Smooth muscle cell (in vitro differentiated cells): Measurements from ENCODE around the gene NTN5. TPM values are rescaled to one million over a fixed set of nuclear protein-coding genes. Genes with fewer than 3 reads are reported as not detected.
A peak's percentile ranks its signal among the peaks of the same experiment; 100 is the strongest.

ENCODE experiments used
- DNase-seq: peaks from one replicate; lab custom pipeline; 2025; ENCODE audit not compliant: unreplicated experiment; lab: John Stamatoyannopoulos, UW
- H2AFZ ChIP-seq: fragments of 200-600 bp; sonication (generic); 2 replicates; pipeline ENCODE4 v1.6.0; 2016; ENCODE audit warnings: antibody characterized with exemption, low read depth, mild to moderate bottlenecking
- H3F3A ChIP-seq: fragments of 200-600 bp; sonication (generic); 2 replicates; pipeline ENCODE4 v1.6.0; 2017; ENCODE audit warnings: antibody characterized with exemption, low read depth
- H3K27ac ChIP-seq: fragments of 200-600 bp; sonication (generic); 2 replicates; pipeline ENCODE4 v1.5.1; 2016; ENCODE audit warnings: low read depth, mild to moderate bottlenecking
- H3K27me3 ChIP-seq: fragments of 200-600 bp; sonication (generic); 2 replicates; pipeline ENCODE4 v1.6.1; 2016; ENCODE audit warnings: low read depth, mild to moderate bottlenecking
- H3K36me3 ChIP-seq: fragments of 200-600 bp; sonication (generic); 2 replicates; pipeline ENCODE4 v1.5.1; 2016; ENCODE audit warnings: low read depth
- H3K4me1 ChIP-seq: fragments of 200-600 bp; sonication (generic); 2 replicates; pipeline ENCODE4 v1.5.1; 2016; ENCODE audit warnings: low read depth
- H3K4me2 ChIP-seq: fragments of 200-600 bp; sonication (generic); 2 replicates; pipeline ENCODE4 v1.6.0; 2016; ENCODE audit warnings: mild to moderate bottlenecking
- H3K4me3 ChIP-seq: fragments of 200-600 bp; sonication (generic); 2 replicates; pipeline ENCODE4 v1.5.1; 2016; ENCODE audit warnings: mild to moderate bottlenecking
- H3K79me2 ChIP-seq: fragments of 200-600 bp; sonication (generic); 2 replicates; pipeline ENCODE4 v1.6.0; 2016; ENCODE audit warnings: low read depth, mild to moderate bottlenecking
- H3K9ac ChIP-seq: fragments of 200-600 bp; sonication (generic); 2 replicates; pipeline ENCODE4 v1.6.0; 2016; ENCODE audit warnings: low read depth
- H3K9me3 ChIP-seq: fragments of 200-600 bp; sonication (generic); replicated peaks from 2 replicates; pipeline ENCODE4 v1.5.1; 2016; ENCODE audit warnings: low read depth
- H4K20me1 ChIP-seq: fragments of 200-600 bp; sonication (generic); 2 replicates; pipeline ENCODE4 v1.6.0; 2016; ENCODE audit warnings: low read depth
- WGBS: methylation state at CpG from one replicate; pipeline ENCODE4 v1.1.7; 2016; ENCODE audit warnings: low lambda C conversion rate; 5-methylcytosine and 5-hydroxymethylcytosine counted together
- polyA plus RNA-seq: library from polyadenylated mRNA; unstranded; fragments of >200 nt; fragmentation: Nextera tagmentation; extraction: Ambion mirVana; gene quantifications from 2 replicates; pipeline ENCODE4 v1.2.1, GENCODE V29; 2016
- total RNA-seq: library from RNA; depleted of rRNA; stranded (reverse); fragments of >200 nt; gene quantifications from 2 replicates; pipeline ENCODE4 v1.2.3, GENCODE V29; 2014
- TF ChIP-seq, protein P1 (sequence below): fragments of 200-600 bp; sonication (generic); IDR thresholded peaks from 2 replicates; pipeline ENCODE4 v1.5.1; 2017; ENCODE audit warnings: borderline replicate concordance, mild to moderate bottlenecking, antibody characterized with exemption; ENCODE audit not compliant: insufficient read depth, poor library complexity, severe bottlenecking

Gene NTN5
- total and polyA plus RNA-seq, 2 experiments from 2014 or later = 0.22 TPM; not detected in 1

- no peak overlapping the region for H3K27ac ChIP-seq
- H3K4me2 ChIP-seq = no peak overlapping the region
- H3K27me3 ChIP-seq = no peaks in the 10 kb centered on the region
- H3K4me1 ChIP-seq = no peaks in the 10 kb centered on the region
- no peaks in the 10 kb centered on the region for H3K9me3 ChIP-seq
- no peak for DNase-seq
- no peak overlapping the region for H2AFZ ChIP-seq
- H3K36me3 ChIP-seq = no peaks in the 10 kb centered on the region
- no peaks in the 10 kb centered on the region for H3K79me2 ChIP-seq
- no peaks in the 10 kb centered on the region for H3F3A ChIP-seq
- H3K9ac ChIP-seq = no peak overlapping the region
- TF ChIP-seq, protein P1, sequence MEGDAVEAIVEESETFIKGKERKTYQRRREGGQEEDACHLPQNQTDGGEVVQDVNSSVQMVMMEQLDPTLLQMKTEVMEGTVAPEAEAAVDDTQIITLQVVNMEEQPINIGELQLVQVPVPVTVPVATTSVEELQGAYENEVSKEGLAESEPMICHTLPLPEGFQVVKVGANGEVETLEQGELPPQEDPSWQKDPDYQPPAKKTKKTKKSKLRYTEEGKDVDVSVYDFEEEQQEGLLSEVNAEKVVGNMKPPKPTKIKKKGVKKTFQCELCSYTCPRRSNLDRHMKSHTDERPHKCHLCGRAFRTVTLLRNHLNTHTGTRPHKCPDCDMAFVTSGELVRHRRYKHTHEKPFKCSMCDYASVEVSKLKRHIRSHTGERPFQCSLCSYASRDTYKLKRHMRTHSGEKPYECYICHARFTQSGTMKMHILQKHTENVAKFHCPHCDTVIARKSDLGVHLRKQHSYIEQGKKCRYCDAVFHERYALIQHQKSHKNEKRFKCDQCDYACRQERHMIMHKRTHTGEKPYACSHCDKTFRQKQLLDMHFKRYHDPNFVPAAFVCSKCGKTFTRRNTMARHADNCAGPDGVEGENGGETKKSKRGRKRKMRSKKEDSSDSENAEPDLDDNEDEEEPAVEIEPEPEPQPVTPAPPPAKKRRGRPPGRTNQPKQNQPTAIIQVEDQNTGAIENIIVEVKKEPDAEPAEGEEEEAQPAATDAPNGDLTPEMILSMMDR = no peak
- H3K4me3 ChIP-seq = no peak overlapping the region
- WGBS = 95% methylated on average over 12 of the region's 12 CpGs
- no peaks in the 10 kb centered on the region for H4K20me1 ChIP-seq
Measured at GRCh38 chr19:48650974-48651682, 21.7 kb downstream of the NTN5 start.

DNA sequence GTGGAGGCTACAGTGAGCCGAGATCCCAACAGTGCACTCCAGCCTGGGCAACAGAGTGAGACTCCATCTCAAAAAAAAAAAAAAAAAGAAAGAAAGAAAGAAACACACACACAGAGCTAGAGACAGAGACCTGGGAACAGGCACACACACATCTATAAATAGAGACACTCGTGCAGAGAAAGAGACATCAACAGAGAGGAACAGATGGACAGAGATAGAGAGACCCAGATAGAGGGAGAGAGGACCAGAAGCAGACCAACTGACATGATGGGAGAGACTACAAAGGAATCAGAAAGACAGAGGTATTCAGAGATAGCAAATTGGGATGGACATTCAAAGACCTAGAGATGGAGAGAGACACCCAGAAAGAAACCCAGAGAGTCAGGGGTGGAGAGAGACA lies 24.7 kb downstream of the NTN5 start:
- Histone ChIP-seq H3K4me3 (no peak overlapping the region), H3K9ac (no peak overlapping the region), H3K4me1 (peaks cover 4% of the 10 kb centered on the region), H3K79me2 (no peaks in the 10 kb centered on the region), H3F3A (no peaks in the 10 kb centered on the region), H2AFZ (no peak overlapping the region), H3K27me3 (no peaks in the 10 kb centered on the region), H4K20me1 (no peaks in the 10 kb centered on the region), H3K36me3 (no peaks in the 10 kb centered on the region), H3K27ac (no peak overlapping the region), H3K9me3 (no peaks in the 10 kb centered on the region), H3K4me2 (no peak overlapping the region)
- no peak for DNase-seq
- WGBS = 79% methylated on average over 2 of the region's 2 CpGs
- TF ChIP-seq, protein P1 = no peak

GRCh38 chr19:48646722-48647216 lies 26.0 kb downstream of the NTN5 start:
- TF ChIP-seq, protein P1 = no peak
- Histone ChIP-seq H3K36me3 (no peaks in the 10 kb centered on the region), H3K4me1 (peaks cover 4% of the 10 kb centered on the region), H3K79me2 (no peaks in the 10 kb centered on the region), H3K27ac (no peak overlapping the region), H3K27me3 (no peaks in the 10 kb centered on the region), H4K20me1 (no peaks in the 10 kb centered on the region), H3K4me3 (peak overlapping the region; percentile 68), H3K9ac (no peak overlapping the region), H2AFZ (peak overlapping the region; percentile 96), H3F3A (no peaks in the 10 kb centered on the region), H3K9me3 (no peaks in the 10 kb centered on the region), H3K4me2 (peak overlapping the region; percentile 97)
- WGBS = 75% methylated on average over 1 of the region's 10 CpGs
- DNase-seq = no peak
